OCI-LY1 (cell line): ENCODE data around the gene PARD3.

Source experiments
- H2AFZ ChIP-seq: fragments of 200-600 bp; sonication (generic), shearing (Covaris generic); 2 replicates; pipeline ENCODE4 v1.6.0; 2014; ENCODE audit warnings: antibody characterized with exemption, mild to moderate bottlenecking, low read length
- H3F3A ChIP-seq: fragments of 200-600 bp; sonication (generic), shearing (Covaris generic); 2 replicates; pipeline ENCODE4 v1.6.0; 2014; ENCODE audit warnings: mild to moderate bottlenecking, antibody characterized with exemption, low read length, moderate library complexity; ENCODE audit not compliant: insufficient read depth
- H3K27ac ChIP-seq: fragments of 200-600 bp; sonication (generic); 2 replicates; pipeline ENCODE4 v1.5.1; 2014; ENCODE audit warnings: low read length, mixed run types, mild to moderate bottlenecking, low read depth; ENCODE audit not compliant: poor library complexity, severe bottlenecking
- H3K27me3 ChIP-seq: fragments of 200-600 bp; sonication (generic); 2 replicates; pipeline ENCODE4 v1.6.0; 2014; ENCODE audit warnings: antibody characterized with exemption, mild to moderate bottlenecking, low read length, moderate library complexity; ENCODE audit not compliant: insufficient read depth
- H3K36me3 ChIP-seq: fragments of 200-600 bp; sonication (generic); 2 replicates; pipeline ENCODE4 v1.6.1; 2014; ENCODE audit warnings: mild to moderate bottlenecking, antibody characterized with exemption, low read length, moderate library complexity, mixed read lengths; ENCODE audit not compliant: insufficient read depth
- H3K4me1 ChIP-seq: fragments of 200-600 bp; sonication (generic); 2 replicates; pipeline ENCODE4 v1.5.1; 2014; ENCODE audit warnings: mild to moderate bottlenecking, low read length, moderate library complexity; ENCODE audit not compliant: insufficient read depth, severe bottlenecking
- H3K4me2 ChIP-seq: fragments of 200-600 bp; sonication (generic), shearing (Covaris generic); 2 replicates; pipeline ENCODE4 v1.6.1; 2014; ENCODE audit warnings: low read length
- H3K4me3 ChIP-seq: fragments of 200-600 bp; sonication (generic); 2 replicates; pipeline ENCODE4 v1.5.1; 2014; ENCODE audit warnings: low read length, low read depth, mild to moderate bottlenecking, mixed read lengths; ENCODE audit not compliant: poor library complexity, severe bottlenecking
- H3K79me2 ChIP-seq: fragments of 200-600 bp; shearing (Covaris generic); 2 replicates; pipeline ENCODE4 v1.6.1; 2016; ENCODE audit warnings: mixed run types, low read length, mixed read lengths; ENCODE audit not compliant: insufficient read depth
- H3K9ac ChIP-seq: fragments of 200-600 bp; sonication (generic), shearing (Covaris generic); 2 replicates; pipeline ENCODE4 v1.6.1; 2014; ENCODE audit warnings: mild to moderate bottlenecking, low read length, mixed read lengths
- H3K9me2 ChIP-seq: fragments of 200-600 bp; sonication (generic), shearing (Covaris generic); 2 replicates; pipeline ENCODE4 v1.6.1; 2014; ENCODE audit warnings: low read depth, mild to moderate bottlenecking, low read length, mixed read lengths
- H3K9me3 ChIP-seq: fragments of 200-600 bp; shearing (Covaris generic); 2 replicates; pipeline ENCODE4 v1.6.1; 2014; ENCODE audit warnings: low read length, mixed read lengths
- H4K20me1 ChIP-seq: fragments of 200-600 bp; sonication (generic), shearing (Covaris generic); 2 replicates; pipeline ENCODE4 v1.6.0; 2016; ENCODE audit warnings: mild to moderate bottlenecking, low read length; ENCODE audit not compliant: insufficient read depth
- EZH2 ChIP-seq: fragments of 200-600 bp; sonication (generic), shearing (Covaris generic); IDR thresholded peaks from 2 replicates; pipeline ENCODE4 v1.8.0; 2017; ENCODE audit warnings: borderline replicate concordance, mixed run types, mild to moderate bottlenecking, antibody characterized with exemption, low read length, moderate library complexity, mixed read lengths
- TF ChIP-seq, protein P1 (sequence below): fragments of 200-600 bp; sonication (generic), shearing (Covaris generic); IDR thresholded peaks from 2 replicates; pipeline ENCODE4 v1.5.1; 2017; ENCODE audit warnings: mild to moderate bottlenecking, antibody characterized with exemption, low read length, moderate library complexity, mixed read lengths

Gene PARD3

GRCh38 chr10:34303022-34303421 is 512.1 kb downstream of the PARD3 start:
- Histone ChIP-seq H3K9ac (no peak overlapping the region), H3K27ac (no peak overlapping the region), H3F3A (no peaks in the 10 kb centered on the region), H3K4me3 (no peak overlapping the region), H3K79me2 (no peaks in the 10 kb centered on the region), H3K36me3 (no peaks in the 10 kb centered on the region), H3K9me3 (no peaks in the 10 kb centered on the region), H3K27me3 (no peaks in the 10 kb centered on the region), H3K4me2 (no peak overlapping the region), H3K9me2 (no peaks in the 10 kb centered on the region), H2AFZ (no peak overlapping the region), H4K20me1 (no peaks in the 10 kb centered on the region), H3K4me1 (no peaks in the 10 kb centered on the region)
- TF ChIP-seq, protein P1, sequence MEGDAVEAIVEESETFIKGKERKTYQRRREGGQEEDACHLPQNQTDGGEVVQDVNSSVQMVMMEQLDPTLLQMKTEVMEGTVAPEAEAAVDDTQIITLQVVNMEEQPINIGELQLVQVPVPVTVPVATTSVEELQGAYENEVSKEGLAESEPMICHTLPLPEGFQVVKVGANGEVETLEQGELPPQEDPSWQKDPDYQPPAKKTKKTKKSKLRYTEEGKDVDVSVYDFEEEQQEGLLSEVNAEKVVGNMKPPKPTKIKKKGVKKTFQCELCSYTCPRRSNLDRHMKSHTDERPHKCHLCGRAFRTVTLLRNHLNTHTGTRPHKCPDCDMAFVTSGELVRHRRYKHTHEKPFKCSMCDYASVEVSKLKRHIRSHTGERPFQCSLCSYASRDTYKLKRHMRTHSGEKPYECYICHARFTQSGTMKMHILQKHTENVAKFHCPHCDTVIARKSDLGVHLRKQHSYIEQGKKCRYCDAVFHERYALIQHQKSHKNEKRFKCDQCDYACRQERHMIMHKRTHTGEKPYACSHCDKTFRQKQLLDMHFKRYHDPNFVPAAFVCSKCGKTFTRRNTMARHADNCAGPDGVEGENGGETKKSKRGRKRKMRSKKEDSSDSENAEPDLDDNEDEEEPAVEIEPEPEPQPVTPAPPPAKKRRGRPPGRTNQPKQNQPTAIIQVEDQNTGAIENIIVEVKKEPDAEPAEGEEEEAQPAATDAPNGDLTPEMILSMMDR, result no peak
- TF ChIP-seq EZH2, result no peak

DNA sequence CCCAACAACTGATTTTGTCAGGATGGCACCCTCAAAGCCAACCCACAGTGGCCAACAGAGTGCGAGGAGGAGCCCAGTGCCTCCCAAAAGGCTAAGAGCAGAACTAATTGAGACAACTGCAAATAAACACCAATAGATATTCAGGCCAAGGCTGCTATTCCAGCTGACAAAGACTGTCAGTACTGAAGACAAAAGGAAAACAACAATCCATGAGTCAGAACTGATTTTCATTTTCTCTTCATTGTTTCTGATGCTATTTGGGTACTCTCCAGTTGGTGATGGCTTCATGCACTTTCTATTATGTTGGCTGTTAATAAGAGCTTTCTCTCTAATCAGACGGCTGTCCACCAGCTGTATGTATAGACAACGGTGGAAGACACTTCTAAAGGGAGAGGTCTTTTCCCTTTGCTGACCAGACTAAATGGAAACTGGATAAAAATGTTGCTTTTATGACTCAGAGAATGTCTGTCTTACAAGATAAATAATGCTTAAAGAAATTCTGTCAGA is 515.9 kb downstream of the PARD3 start:
- no peak overlapping the region for H3K4me2 ChIP-seq
- no peak for TF ChIP-seq EZH2
- TF ChIP-seq, protein P1, result no peak

DNA sequence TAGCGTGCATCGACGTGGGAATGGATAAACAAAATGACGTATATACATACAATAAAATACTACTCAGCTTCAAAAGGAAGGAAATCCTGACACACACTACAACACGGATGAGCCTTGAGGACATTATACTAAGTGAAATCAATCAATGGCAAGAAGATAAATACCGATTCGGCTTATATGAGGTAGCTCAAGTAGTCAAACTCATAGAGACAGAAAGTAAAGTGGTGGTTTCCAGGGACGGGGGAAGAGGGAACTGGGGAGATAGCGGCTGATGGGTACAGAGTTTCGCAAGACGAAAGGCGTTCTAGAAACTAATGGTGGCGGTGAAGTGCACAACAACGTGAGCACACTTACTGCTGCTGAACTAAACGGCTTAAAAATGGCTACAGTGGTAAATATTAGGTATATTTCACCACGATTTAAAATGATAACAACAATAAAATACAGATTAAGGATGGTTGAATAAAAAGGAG is 516.7 kb downstream of the PARD3 start:
- no peak overlapping the region for H3K27ac ChIP-seq
- no peaks in the 10 kb centered on the region for H3K9me2 ChIP-seq

More for the DNA sequence above, 515.9 kb downstream of the PARD3 start:
- Histone ChIP-seq H2AFZ (no peak overlapping the region), H3K79me2 (no peaks in the 10 kb centered on the region), H3K9ac (no peak overlapping the region), H3K27ac (no peak overlapping the region), H3K9me2 (no peaks in the 10 kb centered on the region), H3K27me3 (no peaks in the 10 kb centered on the region), H3K4me3 (no peak overlapping the region), H3K9me3 (no peaks in the 10 kb centered on the region), H3K4me1 (no peaks in the 10 kb centered on the region), H3K36me3 (no peaks in the 10 kb centered on the region), H3F3A (no peaks in the 10 kb centered on the region), H4K20me1 (no peaks in the 10 kb centered on the region)

More for the DNA sequence above, 516.7 kb downstream of the PARD3 start:
- Histone ChIP-seq H3K4me3 (no peak overlapping the region), H2AFZ (no peak overlapping the region), H3K36me3 (no peaks in the 10 kb centered on the region), H4K20me1 (no peaks in the 10 kb centered on the region), H3F3A (no peaks in the 10 kb centered on the region), H3K27me3 (no peaks in the 10 kb centered on the region), H3K9me3 (no peaks in the 10 kb centered on the region), H3K4me2 (no peak overlapping the region), H3K9ac (no peak overlapping the region), H3K4me1 (no peaks in the 10 kb centered on the region), H3K79me2 (no peaks in the 10 kb centered on the region)
- no peak for TF ChIP-seq EZH2
- TF ChIP-seq, protein P1, result no peak
